Duodenal mucosa (tissue), 2 donors: ENCODE data around the gene LARP6.

ENCODE experiments used
- H3K27ac ChIP-seq: one replicate; pipeline ENCODE4 v1.7.0; 2013; ENCODE audit warnings: low read depth, low read length
- H3K27me3 ChIP-seq, 2 donors: one replicate each; pipeline ENCODE4 v1.7.0; 2013; ENCODE audit warnings: low read length in 2 of 2, control low read depth in 1 of 2; ENCODE audit not compliant: insufficient read depth in 2 of 2, control insufficient read depth in 1 of 2
- H3K36me3 ChIP-seq, 2 donors: one replicate each; pipeline ENCODE4 v1.7.0; 2013; ENCODE audit warnings: low read length in 2 of 2, control low read depth in 1 of 2; ENCODE audit not compliant: insufficient read depth in 2 of 2, control insufficient read depth in 1 of 2
- H3K4me1 ChIP-seq, 2 donors: one replicate each; pipeline ENCODE4 v1.7.0; 2013; ENCODE audit warnings: low read length in 2 of 2, control low read depth in 1 of 2; ENCODE audit not compliant: insufficient read depth in 2 of 2, control insufficient read depth in 1 of 2
- H3K4me3 ChIP-seq, 2 donors: one replicate each; pipeline ENCODE4 v1.7.0; 2013; ENCODE audit warnings: low read length in 2 of 2, low read depth in 1 of 2
- H3K9ac ChIP-seq, 2 donors: one replicate each; pipeline ENCODE4 v1.7.0; 2013; ENCODE audit warnings: low read length in 2 of 2, low read depth in 1 of 2
- H3K9me3 ChIP-seq, 2 donors: one replicate each; pipeline ENCODE4 v1.7.0; 2013; ENCODE audit warnings: low read length in 2 of 2, control low read depth in 1 of 2; ENCODE audit not compliant: control insufficient read depth in 1 of 2

The LARP6 gene

GRCh38 chr15:70783610-70784022, 70.3 kb downstream of the LARP6 start:
- Histone ChIP-seq H3K9ac (no peak overlapping the region), H3K36me3 (no peaks in the 10 kb centered on the region), H3K27me3 (no peaks in the 10 kb centered on the region), H3K4me1 (peaks cover 13 to 23% of the 10 kb centered on the region in 2 donors), H3K27ac (no peak overlapping the region), H3K9me3 (no peaks in the 10 kb centered on the region), H3K4me3 (no peak overlapping the region)

- Histone ChIP-seq H3K9ac (no peak overlapping the region), H3K4me3 (no peak overlapping the region), H3K9me3 (no peaks in the 10 kb centered on the region), H3K27me3 (no peaks in the 10 kb centered on the region), H3K27ac (no peak overlapping the region), H3K4me1 (peaks cover 10 to 22% of the 10 kb centered on the region in 2 donors), H3K36me3 (no peaks in the 10 kb centered on the region)
Observed at GRCh38 chr15:70783041-70783440, 70.9 kb downstream of the LARP6 start.

GRCh38 chr15:70781236-70781635, 72.7 kb downstream of the LARP6 start:
- Histone ChIP-seq H3K9me3 (no peaks in the 10 kb centered on the region), H3K27me3 (no peaks in the 10 kb centered on the region), H3K36me3 (no peaks in the 10 kb centered on the region), H3K27ac (no peak overlapping the region), H3K4me1 (peaks cover 7 to 20% of the 10 kb centered on the region in 2 donors), H3K9ac (no peak overlapping the region), H3K4me3 (no peak overlapping the region)
